ENCODE data around the gene ARL16.
"Not testable (repeated sequence)": the region's sequence is repeated elsewhere in the genome, so short reads cannot be mapped to it uniquely, and the experiment has no call there.

The ARL16 gene

DNA sequence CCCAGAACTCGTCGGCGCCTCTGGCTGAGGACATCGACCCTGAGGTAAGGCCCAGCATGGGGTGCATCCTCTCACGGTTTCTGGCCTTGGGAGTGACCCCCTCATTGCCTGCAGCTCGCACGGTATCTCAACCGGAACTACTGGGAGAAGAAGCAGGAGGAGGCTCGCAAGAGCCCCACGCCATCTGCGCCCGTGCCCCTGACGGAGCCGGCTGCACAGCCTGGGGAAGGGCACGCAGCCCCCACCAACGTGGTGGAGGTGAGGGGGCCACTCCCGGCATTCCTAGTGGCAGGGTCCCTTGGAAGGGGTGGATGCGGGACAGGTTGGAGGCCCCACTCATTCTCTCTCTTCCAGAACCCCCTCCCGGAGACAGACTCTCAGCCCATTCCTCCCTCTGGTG lies 11.2 kb upstream of the ARL16 start:
- no peak for DNase-seq

DNA sequence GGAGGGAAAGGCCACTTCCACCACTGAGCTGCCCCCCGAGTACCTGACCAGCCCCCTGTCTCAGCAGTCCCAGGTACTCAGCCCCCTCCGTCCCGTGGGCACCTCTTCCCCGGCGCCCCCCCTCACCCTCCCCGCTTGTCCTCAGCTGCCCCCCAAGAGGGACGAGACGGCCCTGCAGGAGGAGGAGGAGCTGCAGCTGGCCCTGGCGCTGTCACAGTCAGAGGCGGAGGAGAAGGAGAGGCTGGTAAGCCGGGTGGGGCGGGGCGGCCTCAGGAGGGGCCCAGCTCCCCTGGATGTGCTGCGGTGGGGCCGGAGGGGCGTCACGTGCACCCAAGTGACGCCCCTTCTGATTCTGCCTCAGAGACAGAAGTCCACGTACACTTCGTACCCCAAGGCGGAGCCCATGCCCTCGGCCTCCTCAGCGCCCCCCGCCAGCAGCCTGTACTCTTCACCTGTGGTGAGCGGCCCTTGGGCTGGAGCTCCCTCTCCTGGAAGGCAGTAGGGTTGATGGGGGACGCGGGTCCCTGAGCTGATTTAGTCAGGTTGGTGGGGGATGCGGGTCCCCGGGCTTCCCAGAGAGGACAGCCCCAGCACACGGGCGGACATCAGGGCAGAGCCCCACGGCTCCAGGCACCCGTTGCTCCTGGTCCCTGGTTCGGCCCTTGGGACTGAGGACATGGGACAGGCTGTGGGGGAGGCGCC lies 10.1 kb upstream of the ARL16 start:
- no peak for DNase-seq

DNA sequence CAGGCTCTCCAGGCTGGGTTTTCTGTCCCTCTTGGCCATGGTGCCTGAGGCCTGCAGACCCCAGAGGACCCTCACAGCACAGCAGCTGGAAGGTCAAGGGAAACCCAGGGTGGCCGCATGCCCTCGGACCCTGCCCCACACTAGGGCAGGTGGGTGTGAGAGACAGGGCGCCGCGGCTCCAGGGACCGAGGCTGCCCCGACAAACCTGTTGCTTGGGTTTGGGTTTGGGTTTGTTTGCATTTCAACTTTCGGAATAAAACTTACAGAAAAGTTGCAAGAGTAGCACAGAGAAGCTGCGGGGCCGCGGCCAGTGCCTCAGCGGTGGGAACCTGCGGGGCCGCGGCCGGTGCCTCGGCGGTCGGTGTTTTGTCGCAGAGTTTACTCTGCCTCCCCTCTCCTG lies 8.0 kb upstream of the ARL16 start:
- DNase-seq = no peak

DNA sequence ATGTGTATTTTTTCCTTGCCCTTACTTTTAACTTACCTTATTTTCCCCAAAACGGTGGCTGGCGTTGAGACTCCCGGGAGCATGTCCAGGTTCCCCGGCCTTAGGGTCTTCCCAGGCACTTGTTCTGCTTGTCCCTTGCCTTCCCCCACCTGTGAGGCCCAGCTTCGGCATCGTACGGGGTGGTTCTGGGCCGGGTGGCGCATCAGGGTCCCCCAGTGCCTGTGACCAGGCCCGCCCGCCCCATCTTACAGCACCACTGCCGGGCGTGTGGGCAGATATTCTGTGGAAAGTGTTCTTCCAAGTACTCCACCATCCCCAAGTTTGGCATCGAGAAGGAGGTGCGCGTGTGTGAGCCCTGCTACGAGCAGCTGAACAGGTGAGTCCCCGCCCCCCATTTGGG lies 7.6 kb upstream of the ARL16 start:
- no peak for DNase-seq

DNA sequence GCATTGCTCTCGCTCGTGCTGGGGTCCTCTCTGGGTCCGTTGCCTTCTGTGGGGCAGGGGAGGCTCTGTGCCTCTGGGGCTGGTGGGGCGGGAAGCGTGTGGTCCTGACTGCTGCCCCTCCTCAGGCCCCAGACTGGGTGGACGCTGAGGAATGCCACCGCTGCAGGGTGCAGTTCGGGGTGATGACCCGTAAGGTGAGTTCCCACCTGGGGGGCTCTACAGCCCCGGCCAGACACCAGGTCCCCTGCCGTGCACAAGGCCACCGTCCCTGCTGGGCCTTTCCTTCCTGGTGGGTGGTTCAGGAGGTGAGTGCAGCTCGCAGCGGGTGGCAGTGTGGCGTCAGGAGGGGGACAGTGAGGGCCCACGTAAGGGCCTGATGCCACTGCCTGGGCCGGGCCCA lies 7.0 kb upstream of the ARL16 start:
- no peak for DNase-seq

DNA sequence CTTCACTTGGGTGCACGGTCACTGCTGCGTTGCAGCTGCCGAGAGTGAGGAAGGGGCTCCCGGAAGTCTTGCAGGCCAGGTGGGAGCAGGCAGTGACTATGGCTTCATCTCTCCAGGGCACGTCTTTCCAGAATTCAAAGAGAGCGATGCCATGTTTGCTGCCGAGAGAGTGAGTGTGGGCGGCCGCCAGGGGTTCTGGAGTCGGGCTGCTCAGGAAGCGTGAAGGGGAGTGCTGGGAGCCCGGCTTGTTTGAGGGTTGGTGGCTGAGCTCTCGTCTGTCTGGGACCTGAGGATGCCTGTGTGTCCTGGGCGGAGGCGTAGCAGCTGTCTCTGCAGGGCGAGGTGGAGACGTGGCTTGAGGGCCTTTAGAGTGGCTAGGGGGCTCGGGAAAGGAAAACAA lies 6.5 kb upstream of the ARL16 start:
- DNase-seq = no peak

DNA sequence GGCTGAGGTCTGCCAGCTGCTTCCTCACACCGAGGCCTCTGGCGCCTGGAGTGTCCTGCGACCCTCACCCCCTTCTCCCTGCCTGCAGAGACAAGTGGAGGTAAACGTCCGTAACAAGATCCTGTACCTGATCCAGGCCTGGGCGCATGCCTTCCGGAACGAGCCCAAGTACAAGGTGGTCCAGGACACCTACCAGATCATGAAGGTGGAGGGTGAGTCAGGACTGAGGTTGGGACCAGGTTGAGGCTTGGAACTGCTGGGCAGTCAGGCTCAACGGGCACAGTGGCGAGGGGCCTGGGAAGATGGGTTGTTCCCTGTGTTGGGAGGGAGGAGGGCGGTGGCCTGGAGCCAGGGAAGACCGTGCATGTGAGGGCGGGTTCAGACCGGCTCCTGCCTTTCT lies 5.0 kb upstream of the ARL16 start:
- DNase-seq = no peak

DNA sequence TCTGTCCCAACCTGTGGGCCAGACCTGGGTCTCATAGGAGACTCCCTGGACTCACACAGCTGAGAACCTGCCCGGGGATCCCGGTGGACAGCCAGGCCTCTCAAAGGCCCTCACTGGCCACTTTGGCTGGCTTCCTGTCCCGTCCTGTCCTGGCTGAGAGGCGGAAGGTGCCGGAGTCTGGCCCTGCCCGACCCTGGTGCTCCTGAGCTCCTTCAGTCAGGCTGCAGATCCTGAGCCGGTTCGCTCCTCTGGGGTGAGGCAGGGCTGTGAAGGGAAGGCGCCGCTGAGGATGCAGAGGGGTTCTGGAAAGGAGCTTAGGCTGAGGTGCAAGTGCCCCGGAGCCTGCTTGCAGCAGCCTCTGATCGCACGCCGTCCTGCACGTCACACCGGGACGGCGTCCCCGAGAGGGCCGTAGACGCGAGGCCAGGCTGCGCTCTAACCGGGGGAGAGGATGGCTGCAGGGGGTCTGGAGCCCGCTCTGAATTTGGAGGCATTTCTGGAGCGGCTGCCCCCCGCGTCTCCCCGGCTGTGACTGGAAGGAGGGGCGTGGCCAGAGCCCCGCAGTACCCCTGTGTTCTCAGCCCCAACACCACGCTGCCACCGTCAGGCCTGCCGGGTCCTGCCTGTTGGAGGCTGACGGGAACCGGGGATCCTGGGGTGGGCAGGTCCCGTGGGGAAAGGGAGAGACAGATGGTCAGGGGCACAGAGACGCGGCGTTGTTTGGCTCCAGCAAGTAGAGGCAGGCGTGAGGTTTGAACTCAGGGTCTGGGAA lies 4.4 kb upstream of the ARL16 start:
- no peak for DNase-seq

DNA sequence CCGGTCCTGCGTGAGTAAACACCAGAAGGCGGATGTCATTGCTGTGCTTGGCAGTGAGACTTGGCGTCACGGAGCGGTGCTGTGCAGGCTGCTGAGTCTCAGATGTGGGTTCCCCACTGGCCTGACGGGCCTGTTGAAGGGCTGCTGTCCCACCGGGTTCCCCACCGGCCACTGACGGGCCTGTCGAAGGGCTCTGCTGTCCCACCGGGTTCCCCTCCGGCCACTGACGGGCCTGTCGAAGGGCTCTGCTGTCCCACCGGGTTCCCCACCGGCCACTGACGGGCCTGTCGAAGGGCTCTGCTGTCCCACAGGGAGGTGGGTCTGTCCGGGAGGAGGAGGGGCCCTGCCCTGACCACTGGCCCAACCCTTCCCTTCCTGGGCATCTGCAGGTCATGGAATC lies 3.0 kb upstream of the ARL16 start:
- no peak for DNase-seq

DNA sequence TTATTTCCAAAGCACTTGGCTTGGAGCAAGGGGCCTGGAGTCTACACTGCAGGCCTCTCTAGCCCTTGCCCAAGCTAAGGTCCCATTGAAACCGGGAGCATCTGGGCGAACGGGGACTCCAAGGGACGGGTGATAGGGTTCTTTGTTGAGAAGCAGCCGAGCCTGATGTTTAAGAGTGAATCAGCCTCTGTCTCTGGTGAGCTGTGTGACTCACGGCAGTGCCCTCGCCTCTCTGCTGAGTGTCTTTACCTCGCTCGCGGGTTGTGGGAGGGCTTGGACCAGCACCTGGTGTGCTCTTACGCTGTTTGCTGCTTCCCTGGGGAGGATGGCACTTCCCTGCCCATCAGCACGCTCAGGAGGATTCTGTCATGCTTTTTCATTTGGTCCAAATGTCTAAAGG lies 1.5 kb upstream of the ARL16 start:
- DNase-seq = no peak

DNA sequence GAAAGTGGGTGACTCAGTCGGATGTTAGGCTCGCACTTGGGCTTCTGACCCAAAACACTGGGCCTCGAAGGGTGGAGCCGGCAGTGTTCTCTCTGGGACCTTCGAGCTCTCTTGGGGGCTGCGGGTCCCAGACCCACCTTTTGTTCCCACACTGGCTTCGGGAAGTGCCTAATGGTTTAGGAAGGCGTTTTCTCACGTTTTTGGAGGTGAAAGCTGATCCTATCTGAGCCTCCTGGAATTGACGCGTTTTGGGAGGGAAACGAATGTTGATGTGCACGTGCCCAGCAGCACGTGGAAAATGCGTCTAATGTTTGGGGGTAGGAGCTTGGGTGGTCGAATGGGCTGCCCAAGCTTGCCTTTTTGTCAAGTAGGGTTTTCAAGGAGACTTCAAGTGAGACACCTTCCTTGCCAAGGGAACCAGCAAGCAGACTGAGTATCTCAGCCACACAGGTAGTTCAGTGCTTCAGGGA lies 880 bp upstream of the ARL16 start:
- no peak for DNase-seq

DNA sequence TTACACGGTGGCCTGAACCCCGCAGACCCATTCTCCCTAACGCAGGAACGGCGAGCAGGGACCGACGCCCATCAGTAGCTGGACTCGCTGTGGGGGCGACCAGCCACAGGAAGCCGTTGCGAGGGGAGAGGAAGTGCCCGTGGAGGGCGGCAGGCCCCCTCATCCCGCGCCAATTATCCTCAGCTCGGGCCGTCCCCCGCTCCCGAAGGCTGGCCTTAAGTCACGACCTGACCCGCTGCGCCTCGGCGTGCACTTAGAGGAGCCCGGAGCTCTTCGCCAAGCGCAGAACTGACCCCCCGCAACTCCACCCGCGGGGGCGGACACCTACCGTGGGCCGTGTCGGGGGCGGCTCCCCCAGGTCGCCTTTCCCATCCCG lies 401 bp downstream of the ARL16 start:
- no peak for DNase-seq

DNA sequence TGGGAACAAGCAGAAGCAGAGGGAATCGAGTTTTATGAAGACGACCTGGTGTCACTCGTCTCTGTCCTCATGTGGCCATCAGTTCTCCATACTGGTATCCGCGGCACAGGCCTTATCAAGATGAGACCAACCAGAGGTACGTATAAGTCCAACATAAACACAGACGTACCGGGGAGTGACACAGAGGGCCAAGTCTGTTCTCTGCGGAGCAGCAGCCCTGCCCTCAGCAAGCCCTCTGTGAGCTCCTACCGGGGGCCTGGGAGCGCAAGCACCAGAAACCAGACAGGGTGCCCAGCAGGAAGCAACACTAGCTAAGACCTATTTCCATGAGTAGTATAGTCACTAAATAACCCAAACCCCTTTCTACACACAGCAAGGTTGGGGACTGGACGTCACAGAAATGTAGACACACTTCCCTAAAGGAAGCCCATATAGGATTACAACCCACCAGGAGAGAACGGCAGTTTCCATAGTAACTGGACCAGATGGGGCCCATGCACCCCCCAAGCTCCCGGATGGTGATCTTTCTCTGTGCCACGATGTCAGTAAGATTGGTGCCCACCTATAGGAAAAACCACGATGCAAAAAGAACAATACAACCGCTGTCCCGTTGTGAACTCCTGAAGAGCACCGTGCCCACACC lies 911 bp downstream of the ARL16 start:
- no peak for DNase-seq

DNA sequence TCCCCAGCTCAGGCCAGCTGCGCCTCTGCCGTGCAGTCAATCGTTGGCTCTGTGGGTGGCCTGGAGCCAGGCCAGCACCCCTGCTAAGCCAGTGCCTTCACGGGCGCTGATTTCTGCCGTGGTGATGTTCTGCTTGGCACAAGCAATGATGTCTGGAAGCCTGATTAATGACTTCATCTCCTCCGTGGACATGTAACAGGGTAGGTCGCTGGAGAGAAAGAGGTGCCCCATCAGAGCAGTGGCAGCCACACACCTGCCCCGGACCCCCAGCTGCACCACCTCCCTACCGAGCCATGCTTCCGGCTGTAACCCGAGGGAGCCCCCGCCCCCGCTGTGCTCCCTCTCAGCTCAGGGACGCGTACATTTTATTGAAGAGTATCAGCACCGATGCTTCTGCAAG lies 1.9 kb downstream of the ARL16 start:
- peak; percentile 49 for DNase-seq

DNA sequence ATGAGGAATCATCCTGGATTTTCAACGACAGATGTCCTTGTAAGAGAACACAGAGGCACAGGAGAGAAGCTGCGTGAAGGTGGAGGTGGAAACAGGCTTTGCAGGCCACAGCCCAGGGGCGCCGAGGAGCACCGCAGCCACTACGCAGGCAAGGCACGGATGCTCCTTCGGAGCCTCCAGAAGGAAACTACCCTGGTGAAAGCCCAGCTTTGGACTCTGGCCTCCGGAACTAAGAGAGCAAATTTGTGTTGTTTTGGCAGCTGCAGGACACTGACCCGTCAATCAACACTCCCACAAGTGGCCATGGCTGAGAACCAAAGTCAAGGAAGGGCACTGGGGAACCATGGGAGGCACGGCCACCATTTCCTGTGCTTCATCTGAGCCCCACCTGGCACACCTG lies 3.4 kb downstream of the ARL16 start:
- no peak for DNase-seq

DNA sequence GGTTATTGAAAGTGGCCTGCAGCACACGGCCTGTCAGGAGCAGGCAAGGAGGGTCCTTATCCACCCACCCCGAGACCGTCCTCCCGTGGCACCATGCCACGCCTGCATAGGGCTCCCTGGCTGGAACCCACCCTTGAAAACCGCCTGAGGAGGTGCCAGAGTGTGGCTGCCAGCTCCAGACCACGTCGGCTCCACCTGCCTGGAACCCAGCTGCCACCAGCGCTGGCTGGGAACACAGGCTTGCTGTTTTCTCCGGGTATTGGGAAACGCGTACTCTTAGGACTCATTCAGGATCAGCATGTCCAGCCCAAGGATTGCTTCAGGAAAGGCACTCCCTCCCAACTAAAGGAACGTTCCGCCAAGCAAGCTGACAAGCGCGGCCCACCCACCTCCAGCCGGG lies 6.7 kb downstream of the ARL16 start:
- DNase-seq = no peak

DNA sequence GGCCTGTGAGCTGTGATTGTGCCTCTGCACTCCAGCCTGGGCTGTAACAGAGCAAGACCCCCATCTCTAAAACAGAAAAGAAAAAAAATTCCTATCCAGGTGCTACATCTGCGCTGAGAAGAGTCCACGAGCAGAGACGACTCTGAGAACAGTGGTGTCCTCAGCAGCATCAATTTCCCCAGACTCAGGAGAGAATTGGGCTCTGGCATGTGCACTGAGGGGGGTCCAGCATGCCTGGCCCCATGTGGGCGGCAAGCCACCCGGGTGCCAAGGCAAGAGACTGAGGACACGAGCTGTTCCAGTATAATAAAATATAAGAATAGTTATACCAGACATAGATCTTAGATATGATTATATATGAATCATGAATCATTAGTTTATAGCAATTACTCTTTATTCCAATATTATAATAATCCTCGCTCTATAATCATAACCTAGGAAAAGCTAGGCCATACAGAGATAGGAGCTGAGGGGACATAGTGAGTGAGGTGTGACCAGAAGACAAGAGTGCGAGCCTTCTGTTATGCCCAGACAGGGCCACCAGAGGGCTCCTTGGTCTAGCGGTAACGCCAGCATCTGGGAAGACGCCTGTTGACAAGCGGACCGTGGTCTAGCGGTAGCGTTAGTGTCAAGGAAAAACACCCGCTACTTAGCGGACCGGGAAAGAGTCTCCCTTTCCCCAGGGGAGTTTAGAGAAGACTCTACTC lies 7.9 kb downstream of the ARL16 start:
- not testable (repeated sequence) for DNase-seq

DNA sequence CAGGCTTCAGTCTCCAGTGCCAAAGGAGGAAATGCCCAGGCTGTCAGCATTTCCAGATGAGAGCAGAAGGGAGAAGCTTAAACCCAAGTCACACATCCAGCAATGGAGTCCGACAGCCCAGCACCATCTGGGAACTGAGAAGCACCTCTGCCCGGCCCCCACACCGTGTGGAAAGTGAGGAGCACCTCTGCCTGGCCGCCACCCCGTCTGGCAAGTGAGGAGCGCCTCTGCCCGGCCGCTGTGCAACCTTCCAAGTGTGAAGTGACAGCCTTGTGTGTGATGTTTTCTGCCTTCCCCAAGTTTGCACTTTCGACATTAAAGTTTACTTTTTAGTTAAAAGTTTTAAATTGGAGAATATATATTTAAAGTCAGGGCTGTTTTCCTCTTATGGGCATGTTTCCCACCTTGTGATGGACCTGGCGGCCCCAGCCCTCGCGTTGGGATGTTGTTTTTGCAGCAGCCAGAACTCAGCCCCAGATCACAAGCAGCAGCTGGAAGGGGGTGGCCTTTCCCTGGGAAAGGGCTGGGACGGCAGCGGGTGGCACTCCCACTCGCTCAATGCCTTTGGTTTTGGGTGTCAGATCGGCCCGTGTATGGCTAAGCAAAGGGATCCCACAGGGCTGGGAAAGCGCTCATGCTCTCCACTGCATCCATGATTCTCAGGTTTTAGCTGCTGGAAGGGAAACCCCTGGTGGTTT lies 9.9 kb downstream of the ARL16 start:
- no peak for DNase-seq

DNA sequence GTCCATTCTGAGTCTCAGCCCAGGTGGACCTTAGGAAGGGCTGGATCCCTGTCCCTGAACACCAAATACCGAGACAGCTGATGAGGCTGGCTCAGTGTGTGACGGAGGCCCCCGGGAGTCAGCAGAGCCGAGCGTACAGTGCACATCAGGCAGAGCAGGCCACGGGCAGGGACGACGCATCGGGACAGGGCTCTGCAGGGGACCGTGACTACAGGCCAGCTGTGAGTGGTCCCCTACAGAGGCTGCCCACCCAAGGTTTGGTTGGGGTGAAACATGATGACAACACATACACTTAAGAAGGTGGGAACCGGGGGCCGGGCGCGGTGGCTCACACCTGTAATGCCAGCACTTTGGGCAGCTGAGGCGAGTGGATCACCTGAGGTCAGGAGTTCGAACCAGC lies 10.6 kb downstream of the ARL16 start:
- no peak for DNase-seq

DNA sequence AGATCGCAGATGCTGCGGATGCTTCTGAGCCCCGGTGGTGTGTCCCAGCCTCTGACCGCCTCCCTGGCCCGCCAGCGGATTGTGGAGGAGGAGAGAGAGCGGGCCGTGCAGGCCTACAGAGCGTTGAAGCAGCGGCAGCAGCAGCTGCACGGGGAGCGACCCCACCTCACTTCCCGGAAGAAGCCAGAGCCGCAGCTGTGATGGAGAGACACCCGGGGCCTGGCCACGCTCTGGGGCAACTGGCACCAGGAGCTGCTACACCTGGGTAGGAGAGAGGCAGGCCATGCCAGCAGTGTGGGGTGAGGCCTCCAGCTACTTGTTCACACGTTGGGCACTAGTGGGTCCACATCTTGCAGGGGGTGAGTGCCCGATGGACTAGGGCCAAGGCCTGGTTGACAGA lies 11.1 kb downstream of the ARL16 start:
- DNase-seq = no peak

DNA sequence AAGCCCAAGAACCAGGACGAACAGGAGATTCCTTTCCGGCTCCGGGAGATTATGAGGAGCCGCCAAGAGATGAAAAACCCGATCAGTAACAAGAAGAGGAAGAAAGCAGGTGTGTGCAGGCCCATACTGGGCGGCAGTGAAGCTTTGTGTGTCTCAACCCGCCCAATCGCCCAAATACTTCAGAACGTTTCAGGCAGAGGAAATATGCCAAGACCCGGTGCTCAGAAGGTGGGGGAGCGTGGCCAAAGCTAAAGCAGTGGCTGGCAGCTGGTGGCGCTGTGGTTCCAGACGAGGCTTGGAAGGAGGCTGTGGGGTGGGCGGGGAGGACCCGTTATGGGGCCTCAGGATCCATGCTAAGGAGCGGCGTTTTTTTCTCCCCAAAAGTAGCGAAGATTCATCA lies 15.8 kb downstream of the ARL16 start:
- no peak for DNase-seq

DNA sequence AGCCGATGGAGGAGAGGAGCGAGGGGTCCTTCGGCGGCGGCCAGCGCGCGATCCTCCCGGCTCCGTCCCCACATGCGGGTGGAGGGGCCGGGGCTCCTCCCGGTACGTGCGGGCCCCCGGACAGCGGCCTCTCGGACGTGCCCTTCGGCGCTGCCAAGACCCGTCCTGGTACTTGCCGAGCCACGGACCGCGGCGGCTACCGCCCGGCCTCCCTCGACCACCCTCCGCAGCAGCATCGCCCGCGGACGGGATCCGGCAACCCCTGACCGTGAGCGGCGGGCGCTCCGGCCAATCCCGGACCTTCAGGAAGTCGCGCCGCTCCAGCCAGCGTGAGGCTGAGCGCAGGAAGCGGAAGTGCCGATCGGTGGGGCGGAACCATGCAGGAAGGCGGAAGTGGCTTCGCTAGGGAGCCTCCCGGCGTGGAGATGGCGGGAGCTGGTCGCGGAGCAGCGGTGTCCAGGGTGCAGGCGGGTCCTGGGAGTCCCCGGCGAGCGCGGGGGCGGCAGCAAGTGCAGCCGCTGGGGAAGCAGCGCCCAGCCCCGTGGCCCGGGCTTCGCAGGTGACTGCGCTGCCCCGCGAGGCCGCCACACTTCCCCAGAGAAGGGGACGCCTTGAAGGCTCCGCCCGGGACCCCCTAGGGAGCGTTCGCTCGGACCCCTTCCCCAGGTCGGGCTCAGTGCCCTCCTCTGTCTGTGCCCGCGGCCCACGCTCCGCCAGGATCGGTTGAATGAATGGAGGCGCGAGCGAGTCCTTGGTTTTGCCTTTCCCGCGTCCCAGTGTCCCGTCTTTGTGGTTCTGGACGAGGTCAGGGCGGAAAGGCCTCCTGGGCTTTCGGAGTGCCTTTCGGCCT lies 17.0 kb downstream of the ARL16 start, which contains the start of the genes CCDC137 and OXLD1:
CCDC137 (plus strand) TSS at position 396 of the 850 bp plus-strand sequence; CDS start at position 426, 30 bp downstream.
OXLD1 (minus strand) TSS at position 264 of the 850 bp plus-strand sequence; CDS start at position 236, 28 bp downstream.
- peak; percentile 15 for DNase-seq
